Measurements from ENCODE around the gene NPC1. TPM values are rescaled to one million over a fixed set of nuclear protein-coding genes. Genes with fewer than 3 reads are reported as not detected.
"Not testable (repeated sequence)": the region's sequence is repeated elsewhere in the genome, so short reads cannot be mapped to it uniquely, and the experiment has no call there.

NPC1 gene
- total RNA-seq, 1 experiment from 2014 or later, result 20.9 TPM

GRCh38 chr18:23495723-23496440 is 90.4 kb downstream of the NPC1 start:
- H3K27me3 ChIP-seq (ENCODE audit: control insufficient read depth, insufficient read depth, low read length), result no peaks in the 10 kb centered on the region
- DNase-seq, result no peak
- H3K4me3 ChIP-seq (ENCODE audit: insufficient read depth, low read depth, low read length), result no peak overlapping the region
- H3K36me3 ChIP-seq (replicated peaks; ENCODE audit: control insufficient read depth, insufficient read depth, low read length), result no peaks in the 10 kb centered on the region

DNA sequence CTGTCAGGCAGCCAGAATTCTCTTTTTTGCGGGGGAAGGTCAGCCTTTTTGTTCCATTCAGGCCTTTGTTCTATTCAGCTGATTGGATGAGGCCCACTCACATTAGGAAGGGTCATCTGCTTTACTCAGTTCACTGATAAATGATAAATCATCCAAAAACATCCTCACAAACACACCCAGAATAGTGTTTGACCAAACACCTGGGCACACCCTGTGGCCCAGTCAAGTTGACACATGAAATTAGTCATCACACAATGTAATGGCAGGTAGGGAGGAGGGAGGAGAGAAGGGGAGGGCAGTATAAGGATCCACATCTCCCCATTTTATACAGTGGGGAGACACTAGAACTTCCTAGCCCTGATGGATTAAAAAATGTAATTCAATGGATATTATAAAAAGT is 91.3 kb downstream of the NPC1 start:
- no peak for DNase-seq
- Histone ChIP-seq H3K27me3 (ENCODE audit: control insufficient read depth, insufficient read depth, low read length) (no peaks in the 10 kb centered on the region), H3K36me3 (replicated peaks; ENCODE audit: control insufficient read depth, insufficient read depth, low read length) (no peaks in the 10 kb centered on the region), H3K4me3 (ENCODE audit: insufficient read depth, low read depth, low read length) (no peak overlapping the region)

DNA sequence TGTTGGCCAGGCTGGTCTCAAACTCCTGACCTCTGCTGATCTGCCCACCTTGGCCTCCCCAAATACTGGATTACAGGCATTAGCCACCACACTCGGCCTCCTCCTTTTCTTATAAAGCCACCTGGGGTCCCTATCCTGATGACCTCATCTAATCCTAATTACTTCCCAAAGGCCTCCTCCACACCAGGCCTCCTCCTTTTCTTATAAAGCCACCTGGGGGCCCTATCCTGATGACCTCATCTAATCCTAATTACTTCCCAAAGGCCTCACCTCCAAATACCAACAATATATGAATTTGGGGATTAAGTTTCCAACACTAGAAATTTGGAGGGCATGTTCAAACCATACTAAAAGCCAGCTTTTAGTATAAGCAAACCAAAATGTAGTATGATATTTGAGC is 92.7 kb downstream of the NPC1 start:
- no peaks in the 10 kb centered on the region for H3K36me3 ChIP-seq (replicated peaks; ENCODE audit: control insufficient read depth, insufficient read depth, low read length)
- no peak overlapping the region for H3K4me3 ChIP-seq (ENCODE audit: insufficient read depth, low read depth, low read length)
- H3K27me3 ChIP-seq (ENCODE audit: control insufficient read depth, insufficient read depth, low read length), result no peaks in the 10 kb centered on the region
- DNase-seq, result no peak

DNA sequence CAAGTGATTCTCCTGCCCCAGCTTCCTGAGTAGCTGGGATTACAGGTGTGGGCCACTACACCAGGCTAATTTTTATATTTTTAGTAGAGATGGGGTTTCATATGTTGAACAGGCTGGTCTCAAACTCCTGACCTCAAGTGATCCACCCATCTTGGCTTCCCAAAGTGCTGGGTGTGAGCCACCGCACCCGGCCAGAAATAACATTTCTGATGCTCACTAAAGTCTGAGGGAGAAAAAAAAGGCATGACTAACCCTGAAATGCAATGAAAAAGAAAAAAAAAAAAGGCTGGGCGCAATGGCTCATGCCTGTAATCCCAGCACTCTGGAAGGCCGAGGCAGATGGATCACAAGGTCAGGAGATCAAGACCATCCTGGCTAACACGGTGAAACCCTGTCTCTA is 96.7 kb downstream of the NPC1 start:
- not testable (repeated sequence) for H3K36me3 ChIP-seq (replicated peaks; ENCODE audit: control insufficient read depth, insufficient read depth, low read length)

GRCh38 chr18:23487738-23488570 is 98.4 kb downstream of the NPC1 start:
- Histone ChIP-seq H3K4me3 (ENCODE audit: insufficient read depth, low read depth, low read length) (no peak overlapping the region), H3K27me3 (ENCODE audit: control insufficient read depth, insufficient read depth, low read length) (no peaks in the 10 kb centered on the region), H3K36me3 (replicated peaks; ENCODE audit: control insufficient read depth, insufficient read depth, low read length) (no peaks in the 10 kb centered on the region)
- DNase-seq, result no peak

More for the DNA sequence above, 96.7 kb downstream of the NPC1 start:
- not testable (repeated sequence) for H3K4me3 ChIP-seq (ENCODE audit: insufficient read depth, low read depth, low read length); H3K27me3 ChIP-seq (ENCODE audit: control insufficient read depth, insufficient read depth, low read length); DNase-seq

- no peak for DNase-seq
Observed at GRCh38 chr18:23485386-23485785, 100.9 kb downstream of the NPC1 start.

DNA sequence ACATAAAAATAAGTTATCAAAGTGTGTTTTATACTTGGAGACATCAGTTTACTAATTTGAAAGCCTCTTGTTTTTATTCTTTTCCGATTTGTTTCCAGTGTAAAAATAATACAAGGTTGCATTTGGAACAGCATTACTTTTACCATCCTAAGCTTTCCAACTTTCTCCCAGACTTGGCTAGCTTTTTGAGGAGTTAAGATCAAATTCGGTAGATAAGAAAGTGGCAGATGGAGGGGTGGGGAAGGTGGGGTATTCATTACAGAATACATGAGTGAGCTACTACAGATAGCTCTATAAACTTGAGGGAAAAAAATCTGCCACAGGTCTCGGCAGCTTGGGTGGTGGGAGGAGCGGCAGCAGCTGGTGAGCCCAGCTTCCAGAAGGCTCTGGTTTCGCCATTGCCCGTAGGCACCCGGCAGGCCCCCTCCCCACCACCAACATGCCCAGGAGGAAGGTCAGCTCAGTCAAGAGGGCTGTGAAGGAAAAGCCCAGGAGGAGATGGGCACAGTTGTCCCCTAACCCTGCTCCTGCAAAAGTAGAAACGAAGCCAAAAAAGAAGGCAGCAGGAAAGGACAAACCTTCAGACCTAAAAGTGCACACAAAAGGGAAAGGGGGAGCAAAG is 101.6 kb downstream of the NPC1 start:
- DNase-seq, result no peak
- Histone ChIP-seq H3K36me3 (replicated peaks; ENCODE audit: control insufficient read depth, insufficient read depth, low read length) (peaks cover 3% of the 10 kb centered on the region; the same call in 1 of the 2 replicates), H3K27me3 (ENCODE audit: control insufficient read depth, insufficient read depth, low read length) (no peaks in the 10 kb centered on the region), H3K4me3 (ENCODE audit: insufficient read depth, low read depth, low read length) (no peak overlapping the region)

More at GRCh38 chr18:23485386-23485785, 100.9 kb downstream of the NPC1 start:
- Histone ChIP-seq H3K27me3 (ENCODE audit: control insufficient read depth, insufficient read depth, low read length) (no peaks in the 10 kb centered on the region), H3K36me3 (replicated peaks; ENCODE audit: control insufficient read depth, insufficient read depth, low read length) (no peaks in the 10 kb centered on the region), H3K4me3 (ENCODE audit: insufficient read depth, low read depth, low read length) (no peak overlapping the region)

Other genes with a start within 250 kb of the NPC1 start
- 23.1 and 44.6 TPM in 2 replicates for gene RIOK3, start 133.2 kb downstream of the NPC1 start, total RNA-seq (2014; rRNA removed; shearing (Covaris generic))
- 13.0 and 15.1 TPM in 2 replicates for gene RMC1, start 83.0 kb downstream of the NPC1 start, total RNA-seq (2014; rRNA removed; shearing (Covaris generic))
- gene ANKRD29, start 76.4 kb upstream of the NPC1 start, total RNA-seq (2014; rRNA removed; shearing (Covaris generic)), result 2.9 and 3.0 TPM in 2 replicates
- 0.11 and 0.21 TPM in 2 replicates for gene LAMA3, start 102.9 kb upstream of the NPC1 start, total RNA-seq (2014; rRNA removed; shearing (Covaris generic))